ENCODE results near the gene CLEC9A. TPM values are rescaled to one million over a fixed set of nuclear protein-coding genes. Genes with fewer than 3 reads are reported as not detected.

CLEC9A gene
- total and polyA plus RNA-seq, 2 of the 8 experiments (the other 6 are each of a cell fraction or from before 2014, with no cell fraction given), result not detected

DNA sequence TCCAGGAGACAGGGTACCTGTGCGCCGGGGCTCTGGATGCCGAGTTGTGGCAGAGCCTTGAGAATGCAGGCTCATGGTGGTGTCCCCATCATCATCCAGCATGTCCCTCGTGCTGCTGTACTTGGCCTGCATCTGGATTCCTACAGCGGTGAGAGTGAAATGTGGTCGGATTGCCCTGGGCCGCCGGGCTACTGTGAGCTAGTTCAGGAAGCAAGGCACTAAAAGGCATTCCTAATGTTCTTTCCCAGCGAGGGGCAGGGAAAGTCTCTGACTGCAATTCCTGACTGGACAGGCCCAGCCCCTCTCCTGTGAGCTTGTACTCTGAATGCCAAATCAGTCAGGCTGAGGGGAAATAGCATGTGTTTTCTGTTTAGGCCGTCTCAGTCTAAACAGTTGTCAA is 68.3 kb downstream of the CLEC9A start, which contains the start of gene CLEC1A:
Gene CLEC1A, minus strand, starts transcription at position 195 of the 400 bp plus-strand sequence. Its CDS starts 63 bp downstream, at position 132.
- H2AFZ ChIP-seq (ENCODE audit: low read length), result peak within 1 kb of the TSS; percentile 80
- H2BK20ac ChIP-seq (ENCODE audit: low read length), result no peak within 1 kb of the TSS
- FAIRE-seq, result peak; percentile 83

More for the DNA sequence above, 68.3 kb downstream of the CLEC9A start, which contains the start of gene CLEC1A:
- TF ChIP-seq, protein P1, sequence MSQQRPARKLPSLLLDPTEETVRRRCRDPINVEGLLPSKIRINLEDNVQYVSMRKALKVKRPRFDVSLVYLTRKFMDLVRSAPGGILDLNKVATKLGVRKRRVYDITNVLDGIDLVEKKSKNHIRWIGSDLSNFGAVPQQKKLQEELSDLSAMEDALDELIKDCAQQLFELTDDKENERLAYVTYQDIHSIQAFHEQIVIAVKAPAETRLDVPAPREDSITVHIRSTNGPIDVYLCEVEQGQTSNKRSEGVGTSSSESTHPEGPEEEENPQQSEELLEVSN (IDR thresholded peaks at IDR 0.05), result no peak
- TF ChIP-seq POLR2A (IDR thresholded peaks at IDR 0.05; ENCODE audit: control extremely low read depth in 1 of 2, low read depth in 2 of 2, low read length in 2 of 2), result peak in 1 of 2 experiments; percentile 29; a peak in 1 of 3 replicates
- H2BK12ac ChIP-seq (ENCODE audit: low read depth, low read length), result peak within 1 kb of the TSS; percentile 78; the same call in 1 of the 2 replicates
- H3K27me3 ChIP-seq (replicated peaks in 1 of 4; ENCODE audit: control insufficient read depth in 3 of 4, extremely low read depth in 1 of 4, insufficient read depth in 3 of 4, low read length in 3 of 4), result no peaks in the 10 kb centered on the region
- H3K36me3 ChIP-seq (ENCODE audit: control insufficient read depth in 2 of 4, insufficient read depth in 4 of 4, low read length in 3 of 4), result no peaks in the 10 kb centered on the region
- no peaks in the 10 kb centered on the region for H3K79me2 ChIP-seq (ENCODE audit: control insufficient read depth in 1 of 2, insufficient read depth in 2 of 2, low read length in 2 of 2)
- no peak within 1 kb of the TSS for H3K4me2 ChIP-seq (ENCODE audit: insufficient read depth in 1 of 2, low read depth in 2 of 2, low read length in 2 of 2)
- no peak within 1 kb of the TSS for H2BK120ac ChIP-seq (replicated peaks; ENCODE audit: low read depth, low read length)
- no peak within 1 kb of the TSS for H2AK5ac ChIP-seq (ENCODE audit: low read depth, low read length)
- H3K14ac ChIP-seq (ENCODE audit: insufficient read length), result no peak within 1 kb of the TSS
- H3K4me3 ChIP-seq (ENCODE audit: extremely low read depth in 1 of 4, insufficient read depth in 2 of 4, low read depth in 3 of 4, low read length in 4 of 4), result no peak within 1 kb of the TSS
- H3K18ac ChIP-seq (ENCODE audit: extremely low read depth, low read length), result no peak within 1 kb of the TSS
- no peak within 1 kb of the TSS for H2BK15ac ChIP-seq (ENCODE audit: low read length)
- DNase-seq (ENCODE audit: low read depth in 1 of 2, low spot score in 2 of 2), result peak; percentile 23 to 56
- 52% methylated on average over 10 of the region's 10 CpGs; no CpG with 5 or more reads in 1 of the 2 experiments for WGBS, 2 experiments (ENCODE audit: extremely low coverage in 1 of 2, insufficient coverage in 1 of 2, insufficient read length in 1 of 2, insufficient replicate concordance in 2 of 2, low coverage in 1 of 2, low lambda C conversion rate in 2 of 2, missing lambda C conversion rate in 1 of 2)
- peak within 1 kb of the TSS; percentile 49 for H4K91ac ChIP-seq (replicated peaks; ENCODE audit: insufficient read length, low read length)
- H3K56ac ChIP-seq (replicated peaks; ENCODE audit: insufficient read length, low read depth, low read length), result no peak within 1 kb of the TSS
- no peak within 1 kb of the TSS for H3K4ac ChIP-seq (replicated peaks; ENCODE audit: insufficient read length, low read depth, low read length)
- CTCF ChIA-PET (ENCODE audit: partially characterized antibody), result interaction anchor here (0.6 to 1.4 kb wide), 2 partner anchors 30 to 67 kb away, joined by 3 to 4 read pairs; no protein-coding TSS in a partner anchor
- no peaks in the 10 kb centered on the region for H3K23me2 ChIP-seq (ENCODE audit: low read depth, low read length)
- no peak within 1 kb of the TSS; a peak in 1 of 7 replicates for H3K9ac ChIP-seq (replicated peaks in 1 of 4; ENCODE audit: extremely low read depth in 1 of 4, low read depth in 3 of 4, low read length in 3 of 4)
- H3K27ac ChIP-seq (ENCODE audit: low read depth, low read length), result no peak within 1 kb of the TSS
- H3K4me1 ChIP-seq (replicated peaks in 1 of 4; ENCODE audit: control insufficient read depth in 3 of 4, insufficient read depth in 4 of 4, low read length in 3 of 4), result peaks cover 0 to 7% (median 4%) of the 10 kb centered on the region in 4 experiments; a peak in 5 of 7 replicates
- no peaks in the 10 kb centered on the region for H3K9me3 ChIP-seq (ENCODE audit: insufficient read depth in 2 of 2, low read depth in 1 of 2, low read length in 1 of 2)
- no peaks in the 10 kb centered on the region for H4K20me1 ChIP-seq (replicated peaks in 1 of 2; ENCODE audit: control insufficient read depth in 1 of 2, insufficient read depth in 2 of 2, low read length in 2 of 2)
- H4K5ac ChIP-seq (ENCODE audit: insufficient read length, low read depth, low read length), result no peak within 1 kb of the TSS
- peak within 1 kb of the TSS; percentile 57; the same call in 1 of the 2 replicates for H4K8ac ChIP-seq (ENCODE audit: extremely low read depth, insufficient read depth, low read length)
- POLR2A ChIA-PET (ENCODE audit: partially characterized antibody), result interaction anchor here (1.1 kb wide), 1 partner anchor 203 kb away, joined by 3 read pairs; no protein-coding TSS in a partner anchor
- H3K23ac ChIP-seq (ENCODE audit: insufficient read length), result no peak within 1 kb of the TSS
- no peaks in the 10 kb centered on the region for H3K79me1 ChIP-seq (ENCODE audit: low read depth, low read length)
- H2BK5ac ChIP-seq (ENCODE audit: low read depth, low read length), result no peak within 1 kb of the TSS
